IPS-11a (cell line): ENCODE results near the gene CD9.

Source experiments
- H3K4me3 ChIP-seq: one replicate; pipeline ENCODE4 v1.5.1; 2013; ENCODE audit warnings: low read depth, low read length, control low read depth

Gene CD9

DNA sequence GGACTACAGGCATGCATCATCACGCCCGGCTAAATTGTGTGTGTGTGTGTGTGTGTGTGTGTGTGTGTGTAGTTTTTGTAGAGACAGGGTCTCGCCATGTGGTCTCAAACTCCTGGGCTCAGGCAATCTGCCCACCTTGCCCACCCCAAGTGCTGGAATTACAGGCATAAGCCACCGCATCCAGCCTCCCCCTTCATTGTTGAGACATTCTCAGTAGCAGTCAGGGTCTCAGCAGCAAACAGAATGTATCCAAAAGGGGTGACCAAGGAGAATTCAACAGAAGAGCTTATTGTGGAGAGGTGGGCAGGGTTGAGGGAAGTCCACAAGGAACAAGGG lies 73.0 kb downstream of the CD9 start:
- no peak overlapping the region for H3K4me3 ChIP-seq

DNA sequence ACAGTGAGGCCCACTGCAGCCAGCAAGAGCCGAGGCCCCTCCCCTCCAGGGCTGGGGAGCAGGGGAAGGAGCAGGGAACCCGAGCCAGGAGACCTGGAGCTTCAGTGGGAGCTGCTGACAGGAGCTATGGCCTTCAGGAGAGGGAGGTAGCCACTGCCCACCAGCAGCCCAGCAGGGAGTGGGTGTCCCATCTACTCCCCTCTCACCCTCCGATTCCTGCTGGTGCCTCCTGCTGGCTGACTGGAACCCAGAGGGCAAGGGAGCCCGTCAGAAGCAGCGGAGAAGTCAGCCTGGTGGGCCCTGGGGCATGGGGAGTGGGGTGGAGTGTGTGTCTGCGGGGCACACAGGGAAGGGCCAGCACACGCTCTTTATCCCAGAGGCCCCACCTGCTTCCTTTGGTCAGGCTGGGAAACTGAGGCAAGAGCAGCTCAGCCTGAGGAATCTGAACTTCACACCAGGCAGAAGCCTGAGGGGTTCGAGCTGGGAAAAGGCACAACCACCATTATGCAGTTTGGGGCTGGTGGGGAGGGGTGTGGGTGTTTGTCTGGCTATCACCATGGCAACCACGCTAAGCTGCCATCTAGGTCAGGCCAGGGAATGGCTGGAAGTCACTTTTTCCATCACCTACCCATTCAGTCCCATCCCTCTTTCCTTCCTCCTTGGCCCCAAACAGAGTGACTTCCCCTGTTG lies 73.5 kb downstream of the CD9 start:
- no peak overlapping the region for H3K4me3 ChIP-seq

DNA sequence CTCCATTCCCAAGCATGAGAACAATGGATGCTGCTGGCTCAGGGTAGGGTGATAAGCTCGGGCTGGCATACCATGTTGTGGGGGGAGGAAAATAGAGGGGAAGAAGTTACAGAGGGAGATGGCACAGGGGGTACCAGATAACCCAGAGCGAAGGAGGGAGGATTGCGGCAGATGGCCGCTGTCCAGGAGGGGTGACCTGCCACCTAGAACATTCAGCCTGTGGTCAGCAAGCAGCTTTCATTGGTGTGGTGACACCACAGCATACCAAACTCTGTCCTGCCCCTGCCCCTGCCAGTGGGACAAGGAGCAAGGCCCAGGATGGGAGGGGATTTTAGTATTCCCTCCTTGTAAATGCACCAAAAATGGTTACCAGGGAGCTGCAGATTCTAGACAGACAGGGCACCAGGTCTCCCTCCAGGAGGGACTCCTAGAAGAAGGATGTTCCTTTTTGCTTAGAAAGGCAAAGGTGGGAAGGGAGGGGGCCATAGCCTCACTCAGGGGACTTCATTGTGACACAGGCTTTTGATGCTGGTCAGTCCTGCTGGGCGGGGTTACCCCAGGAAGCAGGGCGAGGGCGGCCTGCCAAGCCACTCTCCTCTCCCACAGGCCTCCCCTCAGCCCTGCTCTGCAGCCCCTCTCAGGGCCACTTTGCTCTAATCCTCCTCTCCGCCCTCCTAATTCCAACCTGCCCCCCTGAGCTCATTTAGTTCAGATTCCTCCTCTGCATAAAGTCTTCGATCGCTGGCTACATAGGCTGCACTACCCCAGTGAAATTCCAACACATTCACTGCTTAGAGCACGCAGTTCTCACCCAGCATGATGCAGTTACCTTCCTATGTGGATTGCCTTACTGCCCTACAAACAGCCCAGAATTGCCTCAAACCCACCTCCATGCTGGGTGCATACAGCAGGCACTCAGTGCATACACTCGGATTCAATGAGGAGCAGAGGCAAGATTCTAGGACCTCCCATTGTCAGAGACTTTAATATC lies 74.3 kb downstream of the CD9 start:
- H3K4me3 ChIP-seq: no peak overlapping the region

DNA sequence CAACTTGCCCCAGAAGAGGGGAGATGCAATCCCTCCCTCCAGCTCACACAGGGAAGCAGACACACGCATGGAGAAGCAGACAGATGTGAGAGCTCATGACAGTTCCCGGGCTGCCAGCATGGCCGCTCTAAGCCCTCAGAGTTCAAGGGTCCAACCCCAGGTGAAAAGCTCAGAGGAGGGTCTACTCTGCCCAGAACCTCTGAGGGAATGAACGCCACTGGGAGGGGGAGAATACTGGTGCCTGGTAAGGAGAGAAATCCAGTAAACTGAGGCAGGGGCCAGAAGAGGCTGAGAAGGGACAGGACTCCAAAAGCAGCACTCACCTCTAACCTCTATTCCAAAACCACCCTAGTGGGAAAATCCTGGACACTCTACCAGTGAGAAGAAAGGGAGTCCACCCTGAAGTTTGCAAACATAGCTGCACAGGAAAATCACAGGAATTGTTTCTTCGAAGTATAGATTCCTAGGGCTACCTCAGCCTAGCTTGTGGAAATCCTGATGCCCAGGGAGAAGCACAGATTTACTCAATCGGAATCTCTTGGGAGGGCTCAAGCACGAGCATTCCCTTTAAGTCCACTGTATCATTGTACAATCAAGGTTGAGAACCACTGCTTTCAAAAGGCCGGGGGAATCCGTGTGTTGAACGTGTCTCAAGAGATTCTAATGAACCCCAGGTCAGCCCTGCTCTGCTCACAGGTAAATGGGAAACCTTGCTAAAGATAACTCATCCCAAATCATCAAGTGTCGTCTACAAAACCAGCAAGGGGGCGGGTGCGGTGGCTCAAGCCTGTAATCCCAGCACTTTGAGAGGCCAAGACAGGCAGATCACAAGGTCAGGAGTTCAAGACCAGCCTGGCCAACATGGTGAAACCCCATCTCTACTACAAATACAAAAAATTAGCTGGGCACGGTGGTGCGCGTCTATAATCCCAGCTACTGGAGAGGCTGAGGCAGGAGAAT lies 76.0 kb downstream of the CD9 start:
- no peak overlapping the region for H3K4me3 ChIP-seq

DNA sequence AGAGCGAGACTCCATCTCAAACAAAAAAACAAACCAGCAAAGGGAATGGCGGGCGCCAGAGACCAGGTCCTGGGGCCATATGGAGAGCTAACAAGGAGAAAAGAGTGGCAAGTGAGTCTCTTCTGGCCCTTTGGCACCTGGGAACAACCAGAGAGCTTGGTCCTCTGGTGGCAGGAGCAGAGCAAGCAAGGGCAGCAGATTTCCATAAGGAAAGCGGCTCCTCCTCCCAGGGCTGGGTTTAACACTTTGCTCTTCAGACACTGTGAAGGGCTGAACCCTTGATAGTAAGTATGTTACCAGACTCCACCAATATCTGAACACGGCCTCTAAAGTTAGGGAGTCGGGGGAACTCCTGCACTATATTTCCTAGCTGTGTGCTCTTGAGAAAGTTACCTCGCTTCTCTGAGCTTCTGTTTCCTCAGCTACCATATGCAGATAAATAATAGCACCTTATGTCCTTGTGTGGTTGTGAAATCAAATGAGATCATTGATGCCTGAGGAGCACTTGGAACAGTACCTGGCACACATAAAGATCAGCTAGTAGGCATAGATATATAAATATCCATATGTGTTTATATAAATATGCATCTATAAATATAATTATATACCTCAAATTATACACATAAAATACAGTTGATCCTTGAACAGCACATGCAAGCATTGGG lies 76.9 kb downstream of the CD9 start:
- no peak overlapping the region for H3K4me3 ChIP-seq

DNA sequence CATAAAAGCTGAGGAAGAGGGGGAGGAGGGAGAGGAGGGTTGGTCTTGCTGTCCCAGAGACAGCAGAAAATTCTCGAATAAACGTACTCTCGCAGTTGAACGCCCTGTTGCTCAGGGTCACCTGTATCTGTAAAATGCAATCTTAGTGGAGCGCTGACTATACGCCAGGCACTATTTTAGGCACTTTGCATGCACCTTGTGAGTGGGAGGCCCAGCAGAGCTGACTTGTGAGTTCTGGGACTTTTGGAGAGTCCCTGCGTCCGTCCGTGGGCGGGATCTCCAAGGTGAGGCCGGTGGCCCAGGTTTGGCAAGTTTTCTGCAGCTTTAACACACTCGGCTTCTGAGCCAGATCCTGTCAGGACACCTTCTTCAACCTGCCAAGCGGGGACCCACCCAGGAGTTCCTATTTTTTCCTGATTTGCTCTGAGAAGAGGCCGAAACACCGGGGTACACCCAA lies 77.8 kb downstream of the CD9 start:
- H3K4me3 ChIP-seq: peak overlapping the region; percentile 18

DNA sequence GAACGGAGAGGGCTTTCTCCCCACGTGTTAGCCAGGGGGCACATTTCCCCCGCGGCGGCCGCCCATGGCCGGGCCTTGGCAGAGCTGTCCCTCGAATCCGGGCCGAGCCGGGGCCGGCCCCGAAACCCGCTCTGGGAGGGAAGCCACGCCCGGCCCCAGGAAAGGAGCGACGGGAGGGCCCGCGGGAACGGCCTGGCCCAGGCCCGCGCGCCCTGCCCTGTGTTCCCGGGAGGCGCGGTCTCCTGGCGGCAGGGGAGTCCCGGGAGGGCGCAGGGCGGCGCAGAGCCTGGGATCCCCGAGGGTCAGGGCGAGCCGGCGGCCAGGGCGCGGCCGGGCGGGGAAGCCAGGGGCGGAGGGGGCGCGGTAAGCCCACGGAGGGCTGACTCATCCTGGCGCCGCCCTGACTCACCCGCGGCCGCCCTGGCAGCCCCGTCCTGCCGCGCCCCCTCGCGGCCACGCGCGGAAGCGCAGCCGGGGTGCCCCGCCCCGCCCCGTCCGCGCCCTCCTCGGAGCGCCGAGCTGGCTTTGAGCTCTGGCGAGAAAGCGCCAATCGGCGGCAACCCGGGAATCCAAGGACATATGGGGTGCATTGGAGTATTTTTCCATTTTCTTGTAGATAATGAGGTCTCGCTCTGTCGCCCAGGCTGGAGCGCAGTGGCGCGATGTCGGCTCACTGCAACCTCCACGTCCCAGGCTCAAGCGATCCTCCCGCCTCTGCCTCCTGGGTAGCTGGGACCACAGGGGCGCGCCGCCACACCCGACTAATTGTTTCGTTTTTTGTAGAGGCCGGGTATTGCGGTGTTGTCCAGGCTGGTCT lies 78.4 kb downstream of the CD9 start:
- H3K4me3 ChIP-seq: peak overlapping the region; percentile 18

DNA sequence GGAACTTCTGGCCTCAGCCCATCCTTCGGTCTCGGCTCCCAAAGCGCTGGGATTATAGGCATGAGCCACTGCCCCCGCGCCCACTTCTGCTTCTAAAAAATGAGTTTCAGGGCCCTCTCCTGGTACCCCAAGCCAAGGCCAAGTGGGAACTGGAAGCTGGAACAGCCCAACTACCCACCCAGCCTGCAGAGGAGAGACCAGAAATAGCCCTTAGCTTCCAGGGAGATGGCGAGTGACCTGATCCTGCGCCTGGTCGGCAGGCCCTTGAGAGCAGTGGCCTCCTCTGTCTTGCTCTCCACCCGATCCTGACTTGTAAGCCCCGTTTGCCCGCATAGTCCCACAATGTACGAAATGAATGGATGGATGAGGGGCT lies 79.0 kb downstream of the CD9 start:
- H3K4me3 ChIP-seq: no peak overlapping the region

DNA sequence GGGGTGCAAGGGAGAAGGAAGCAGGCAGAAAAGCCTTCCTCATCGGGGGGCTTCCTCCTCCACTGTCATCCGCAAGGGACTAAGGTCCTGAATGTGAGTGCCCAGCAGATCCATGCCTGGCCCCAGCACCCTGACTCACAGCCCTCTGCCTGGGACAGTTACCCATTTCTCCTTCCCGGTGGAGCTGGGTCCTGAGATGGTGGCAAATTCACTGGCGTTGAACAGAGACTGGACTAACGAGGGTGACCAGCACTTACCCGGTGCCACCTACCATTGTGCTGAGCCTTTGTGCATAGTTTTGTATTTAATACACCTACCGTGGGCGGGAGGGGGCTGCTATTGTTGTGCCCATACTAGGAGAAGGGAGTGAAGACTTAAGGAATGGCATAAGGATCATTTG lies 79.4 kb downstream of the CD9 start:
- H3K4me3 ChIP-seq: no peak overlapping the region

DNA sequence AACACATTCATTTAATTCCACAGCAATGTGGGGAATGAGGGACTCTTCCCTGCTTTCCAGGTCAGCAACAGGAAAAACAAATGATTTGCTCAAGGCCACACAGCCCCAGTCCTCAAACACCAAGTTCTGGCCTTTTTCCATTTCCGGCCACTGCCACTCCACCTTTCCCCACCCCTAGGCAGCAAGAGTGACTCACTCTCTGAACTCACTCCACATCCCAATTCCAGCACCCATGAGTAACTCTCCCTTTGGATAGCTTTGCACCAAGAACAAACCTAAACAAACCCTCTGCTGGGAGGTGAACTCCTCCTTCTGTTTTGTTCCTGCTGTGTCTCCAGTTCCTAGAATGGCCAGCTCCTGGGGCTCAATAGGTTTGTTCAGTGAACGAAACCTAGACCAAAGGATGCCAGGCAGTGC lies 79.9 kb downstream of the CD9 start:
- H3K4me3 ChIP-seq: no peak overlapping the region

DNA sequence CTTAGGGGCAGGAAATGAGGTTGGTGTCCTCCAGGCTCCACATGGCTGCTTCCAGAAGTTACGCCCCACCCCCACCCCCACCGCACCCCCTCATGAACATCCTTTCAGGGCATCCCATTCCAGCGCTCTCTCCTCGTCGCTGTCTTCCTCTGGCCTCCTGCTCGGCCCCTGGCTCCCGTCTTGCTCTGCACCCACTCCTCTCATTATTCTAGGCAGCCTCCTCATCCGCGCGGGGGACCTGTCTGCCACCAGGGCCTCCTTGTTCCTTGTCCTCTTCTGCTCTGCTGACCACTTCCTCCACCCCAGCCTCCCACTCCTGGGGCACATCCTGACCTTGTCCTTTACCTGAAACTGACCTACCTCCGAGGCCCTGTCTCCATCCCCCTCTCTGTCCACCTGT lies 80.5 kb downstream of the CD9 start:
- no peak overlapping the region for H3K4me3 ChIP-seq

DNA sequence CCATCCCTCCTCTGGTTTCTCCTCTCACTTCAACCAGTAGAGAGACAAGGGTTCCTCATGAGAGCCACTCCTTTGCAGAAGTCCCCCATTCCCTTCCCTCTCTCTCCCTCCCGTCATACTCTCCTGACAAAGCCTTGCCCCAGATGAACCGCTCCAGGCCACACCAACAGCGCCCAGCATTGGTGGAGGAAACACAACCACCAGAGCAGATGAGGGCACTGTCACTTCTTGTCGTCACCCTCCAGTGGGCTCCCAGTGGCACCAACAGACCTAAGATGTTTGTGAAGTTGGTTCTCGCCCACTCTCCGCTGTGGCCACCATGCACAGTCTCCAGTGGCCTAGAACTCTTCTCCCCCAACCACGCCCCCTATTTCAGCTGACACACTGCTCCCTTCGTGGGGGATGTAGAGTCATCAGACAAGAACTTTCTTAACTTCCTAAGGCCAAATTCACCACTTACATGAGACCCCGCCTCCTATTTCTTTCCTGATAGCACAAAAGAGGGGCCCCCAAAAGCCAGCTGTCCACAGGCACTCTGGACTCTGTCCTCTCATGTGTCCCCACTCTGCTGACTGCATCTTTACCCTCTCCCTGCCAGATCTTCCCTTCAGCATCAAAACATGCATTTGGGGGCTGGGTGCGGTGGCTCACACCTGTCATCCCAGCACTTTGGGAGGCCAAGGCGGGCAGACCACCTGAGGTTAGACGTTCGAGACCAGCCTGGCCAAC lies 81.0 kb downstream of the CD9 start:
- H3K4me3 ChIP-seq: no peak overlapping the region

DNA sequence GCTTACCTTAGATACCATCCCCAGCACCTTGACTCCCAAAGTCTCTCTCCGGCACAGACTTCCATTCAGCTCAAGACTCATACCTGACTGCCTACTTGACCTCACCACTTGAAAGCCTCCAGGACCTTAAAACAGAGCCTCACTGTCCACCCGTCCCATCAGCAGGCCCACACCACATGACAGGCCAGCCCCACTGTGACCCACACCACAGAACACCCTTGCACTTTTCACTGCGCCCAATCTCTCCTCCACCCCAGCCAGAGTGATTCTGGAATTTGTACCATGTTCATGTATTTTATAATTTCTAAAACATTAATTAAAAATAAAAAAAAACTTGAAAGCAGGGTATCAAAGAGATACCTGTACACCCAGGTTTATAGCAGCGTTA lies 82.2 kb downstream of the CD9 start:
- no peak overlapping the region for H3K4me3 ChIP-seq

DNA sequence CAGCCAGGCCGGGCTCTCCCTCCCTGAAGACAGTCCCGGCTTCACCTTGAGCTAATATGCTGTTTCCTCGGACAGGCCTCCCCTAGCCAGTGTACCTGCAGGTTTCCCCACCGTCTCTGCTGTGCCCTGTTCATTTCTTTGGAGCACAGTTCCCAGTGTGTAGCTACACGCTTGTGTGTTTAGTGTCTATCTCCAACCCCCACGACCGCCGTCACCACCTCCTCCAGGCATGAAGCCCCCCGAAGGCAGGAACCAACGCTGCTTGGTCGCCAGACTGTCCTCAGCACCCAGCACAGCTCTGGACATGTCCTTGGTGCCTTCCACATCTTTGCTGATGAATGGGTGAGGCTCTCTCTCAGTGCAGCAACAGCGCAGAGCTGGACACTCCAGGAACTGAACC lies 84.1 kb downstream of the CD9 start:
- no peak overlapping the region for H3K4me3 ChIP-seq

DNA sequence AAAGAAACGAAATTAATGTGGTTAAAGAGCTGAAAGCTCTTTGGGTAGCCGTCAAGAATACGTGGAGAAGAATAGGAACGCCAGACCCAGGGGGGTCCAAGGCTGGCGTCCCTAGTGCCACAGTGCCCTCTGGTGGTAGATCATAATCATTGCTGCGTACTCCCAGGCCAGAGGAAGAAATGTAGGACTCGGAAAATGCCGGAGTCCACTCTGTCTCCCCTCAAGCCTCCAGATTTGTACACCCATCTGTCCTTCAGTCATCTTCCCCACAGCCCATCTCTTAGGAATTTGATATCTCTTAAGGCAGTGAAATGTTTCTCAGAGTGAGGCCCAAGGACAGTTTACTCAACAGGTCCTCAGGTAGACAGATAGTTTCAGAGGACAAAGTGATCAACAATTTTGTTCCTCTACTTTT lies 84.9 kb downstream of the CD9 start:
- no peak overlapping the region for H3K4me3 ChIP-seq

DNA sequence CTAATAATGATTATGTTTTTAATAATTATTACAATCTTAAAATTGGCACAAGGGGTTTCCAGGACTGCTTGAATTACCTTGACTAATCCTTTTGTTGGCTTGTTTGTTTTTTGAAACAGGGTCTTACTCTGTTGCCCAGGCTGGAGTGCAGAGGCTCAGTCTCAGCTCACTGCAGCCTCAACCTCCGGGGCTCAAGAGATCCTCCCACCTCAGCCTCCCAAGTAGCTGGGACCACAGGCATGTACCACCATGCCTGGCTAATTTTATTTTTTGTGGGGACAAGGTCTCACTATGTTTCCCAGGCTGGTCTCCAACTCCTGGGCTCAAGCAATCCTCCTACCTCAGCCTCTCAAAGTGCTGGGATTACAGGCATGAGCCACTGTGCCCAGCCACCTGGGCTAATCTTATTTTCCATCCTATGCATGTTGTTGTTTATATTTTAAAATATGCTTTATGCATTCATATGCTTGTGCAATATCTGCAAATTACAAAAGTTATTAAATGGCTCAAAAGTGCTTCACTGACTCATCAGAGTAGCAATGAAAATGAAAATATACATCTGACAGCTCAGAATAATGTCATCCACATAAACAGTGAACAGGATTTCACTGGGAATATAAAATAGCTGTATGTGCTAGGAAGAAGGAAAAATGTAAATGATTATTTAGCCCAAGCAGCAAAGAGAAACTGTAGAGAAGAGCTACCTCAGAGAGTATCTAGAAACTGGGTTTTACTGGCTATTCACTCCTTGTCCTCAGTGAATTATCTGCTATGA lies 85.5 kb downstream of the CD9 start:
- H3K4me3 ChIP-seq: no peak overlapping the region
